Smooth muscle cell (in vitro differentiated cells): ENCODE measurements around the gene KIAA1755. TPM values are rescaled to one million over a fixed set of nuclear protein-coding genes. Genes with fewer than 3 reads are reported as not detected.
A peak's percentile ranks its signal among the peaks of the same experiment; 100 is the strongest.

ENCODE experiments used
- DNase-seq: peaks from one replicate; lab custom pipeline; 2025; ENCODE audit not compliant: unreplicated experiment; lab: John Stamatoyannopoulos, UW
- H2AFZ ChIP-seq: fragments of 200-600 bp; sonication (generic); 2 replicates; pipeline ENCODE4 v1.6.0; 2016; ENCODE audit warnings: antibody characterized with exemption, low read depth, mild to moderate bottlenecking
- H3F3A ChIP-seq: fragments of 200-600 bp; sonication (generic); 2 replicates; pipeline ENCODE4 v1.6.0; 2017; ENCODE audit warnings: antibody characterized with exemption, low read depth
- H3K27ac ChIP-seq: fragments of 200-600 bp; sonication (generic); 2 replicates; pipeline ENCODE4 v1.5.1; 2016; ENCODE audit warnings: low read depth, mild to moderate bottlenecking
- H3K27me3 ChIP-seq: fragments of 200-600 bp; sonication (generic); 2 replicates; pipeline ENCODE4 v1.6.1; 2016; ENCODE audit warnings: low read depth, mild to moderate bottlenecking
- H3K36me3 ChIP-seq: fragments of 200-600 bp; sonication (generic); 2 replicates; pipeline ENCODE4 v1.5.1; 2016; ENCODE audit warnings: low read depth
- H3K4me1 ChIP-seq: fragments of 200-600 bp; sonication (generic); 2 replicates; pipeline ENCODE4 v1.5.1; 2016; ENCODE audit warnings: low read depth
- H3K4me2 ChIP-seq: fragments of 200-600 bp; sonication (generic); 2 replicates; pipeline ENCODE4 v1.6.0; 2016; ENCODE audit warnings: mild to moderate bottlenecking
- H3K4me3 ChIP-seq: fragments of 200-600 bp; sonication (generic); 2 replicates; pipeline ENCODE4 v1.5.1; 2016; ENCODE audit warnings: mild to moderate bottlenecking
- H3K79me2 ChIP-seq: fragments of 200-600 bp; sonication (generic); 2 replicates; pipeline ENCODE4 v1.6.0; 2016; ENCODE audit warnings: low read depth, mild to moderate bottlenecking
- H3K9ac ChIP-seq: fragments of 200-600 bp; sonication (generic); 2 replicates; pipeline ENCODE4 v1.6.0; 2016; ENCODE audit warnings: low read depth
- H3K9me3 ChIP-seq: fragments of 200-600 bp; sonication (generic); replicated peaks from 2 replicates; pipeline ENCODE4 v1.5.1; 2016; ENCODE audit warnings: low read depth
- H4K20me1 ChIP-seq: fragments of 200-600 bp; sonication (generic); 2 replicates; pipeline ENCODE4 v1.6.0; 2016; ENCODE audit warnings: low read depth
- WGBS: methylation state at CpG from one replicate; pipeline ENCODE4 v1.1.7; 2016; ENCODE audit warnings: low lambda C conversion rate; 5-methylcytosine and 5-hydroxymethylcytosine counted together
- polyA plus RNA-seq: library from polyadenylated mRNA; unstranded; fragments of >200 nt; fragmentation: Nextera tagmentation; extraction: Ambion mirVana; gene quantifications from 2 replicates; pipeline ENCODE4 v1.2.1, GENCODE V29; 2016
- total RNA-seq: library from RNA; depleted of rRNA; stranded (reverse); fragments of >200 nt; gene quantifications from 2 replicates; pipeline ENCODE4 v1.2.3, GENCODE V29; 2014
- TF ChIP-seq, protein P1 (sequence below): fragments of 200-600 bp; sonication (generic); IDR thresholded peaks from 2 replicates; pipeline ENCODE4 v1.5.1; 2017; ENCODE audit warnings: borderline replicate concordance, mild to moderate bottlenecking, antibody characterized with exemption; ENCODE audit not compliant: insufficient read depth, poor library complexity, severe bottlenecking

Gene KIAA1755
- total and polyA plus RNA-seq, 2 experiments from 2014 or later: 0.17 TPM; not detected in 1

DNA sequence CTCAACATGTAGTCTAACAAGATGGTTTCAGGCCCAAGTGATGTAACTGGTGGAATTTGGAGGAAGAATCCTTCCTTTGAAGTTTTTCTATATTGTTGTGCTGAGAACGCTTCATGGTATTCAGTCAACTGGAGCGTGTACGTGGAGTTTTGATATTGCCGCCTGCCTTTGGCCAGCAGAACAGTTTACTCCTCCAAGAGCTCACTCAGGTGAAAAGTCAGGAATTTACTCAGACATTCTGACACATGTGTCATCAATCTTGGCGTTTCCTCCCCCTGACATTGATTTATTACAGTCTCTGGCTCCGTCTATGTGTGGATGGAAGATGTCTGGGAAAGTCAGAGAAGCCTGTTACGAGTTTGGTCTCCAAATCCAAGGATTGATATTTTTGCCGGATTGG, 76.4 kb downstream of the KIAA1755 start:
- TF ChIP-seq, protein P1, sequence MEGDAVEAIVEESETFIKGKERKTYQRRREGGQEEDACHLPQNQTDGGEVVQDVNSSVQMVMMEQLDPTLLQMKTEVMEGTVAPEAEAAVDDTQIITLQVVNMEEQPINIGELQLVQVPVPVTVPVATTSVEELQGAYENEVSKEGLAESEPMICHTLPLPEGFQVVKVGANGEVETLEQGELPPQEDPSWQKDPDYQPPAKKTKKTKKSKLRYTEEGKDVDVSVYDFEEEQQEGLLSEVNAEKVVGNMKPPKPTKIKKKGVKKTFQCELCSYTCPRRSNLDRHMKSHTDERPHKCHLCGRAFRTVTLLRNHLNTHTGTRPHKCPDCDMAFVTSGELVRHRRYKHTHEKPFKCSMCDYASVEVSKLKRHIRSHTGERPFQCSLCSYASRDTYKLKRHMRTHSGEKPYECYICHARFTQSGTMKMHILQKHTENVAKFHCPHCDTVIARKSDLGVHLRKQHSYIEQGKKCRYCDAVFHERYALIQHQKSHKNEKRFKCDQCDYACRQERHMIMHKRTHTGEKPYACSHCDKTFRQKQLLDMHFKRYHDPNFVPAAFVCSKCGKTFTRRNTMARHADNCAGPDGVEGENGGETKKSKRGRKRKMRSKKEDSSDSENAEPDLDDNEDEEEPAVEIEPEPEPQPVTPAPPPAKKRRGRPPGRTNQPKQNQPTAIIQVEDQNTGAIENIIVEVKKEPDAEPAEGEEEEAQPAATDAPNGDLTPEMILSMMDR: no peak
- Histone ChIP-seq H3K27me3 (no peaks in the 10 kb centered on the region), H3K79me2 (no peaks in the 10 kb centered on the region), H3K9me3 (no peaks in the 10 kb centered on the region), H4K20me1 (no peaks in the 10 kb centered on the region), H3K36me3 (no peaks in the 10 kb centered on the region), H3F3A (no peaks in the 10 kb centered on the region), H2AFZ (no peak overlapping the region), H3K9ac (no peak overlapping the region), H3K4me1 (no peaks in the 10 kb centered on the region), H3K27ac (peak overlapping the region; percentile 43), H3K4me2 (no peak overlapping the region), H3K4me3 (no peak overlapping the region)
- no peak for DNase-seq
- 56% methylated on average over 8 of the region's 8 CpGs for WGBS

DNA sequence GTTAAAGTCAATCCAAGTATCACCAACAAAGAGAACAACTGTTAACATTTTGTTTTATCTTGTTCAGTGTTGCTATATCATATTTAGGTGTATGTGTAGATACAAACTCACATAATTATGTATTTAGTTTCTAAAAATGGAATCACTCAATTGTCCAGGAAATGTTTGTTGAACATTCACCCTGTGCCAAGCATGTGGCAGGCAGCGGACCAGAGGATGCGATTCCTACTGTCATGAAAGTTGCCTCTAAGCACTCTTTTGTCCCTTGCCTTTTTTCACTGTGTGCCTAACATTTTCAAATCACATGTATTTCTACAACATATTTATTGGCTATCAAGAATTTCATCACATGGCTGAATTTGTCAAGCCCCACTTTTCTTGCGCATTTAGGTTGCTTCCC, 78.6 kb downstream of the KIAA1755 start:
- Histone ChIP-seq H4K20me1 (no peaks in the 10 kb centered on the region), H3K4me1 (no peaks in the 10 kb centered on the region), H3F3A (no peaks in the 10 kb centered on the region), H3K9me3 (no peaks in the 10 kb centered on the region), H3K4me3 (no peak overlapping the region), H2AFZ (no peak overlapping the region), H3K36me3 (no peaks in the 10 kb centered on the region), H3K4me2 (no peak overlapping the region), H3K27me3 (no peaks in the 10 kb centered on the region), H3K27ac (no peak overlapping the region), H3K9ac (no peak overlapping the region), H3K79me2 (no peaks in the 10 kb centered on the region)
- TF ChIP-seq, protein P1: no peak
- WGBS: 99% methylated on average over 3 of the region's 3 CpGs
- no peak for DNase-seq

DNA sequence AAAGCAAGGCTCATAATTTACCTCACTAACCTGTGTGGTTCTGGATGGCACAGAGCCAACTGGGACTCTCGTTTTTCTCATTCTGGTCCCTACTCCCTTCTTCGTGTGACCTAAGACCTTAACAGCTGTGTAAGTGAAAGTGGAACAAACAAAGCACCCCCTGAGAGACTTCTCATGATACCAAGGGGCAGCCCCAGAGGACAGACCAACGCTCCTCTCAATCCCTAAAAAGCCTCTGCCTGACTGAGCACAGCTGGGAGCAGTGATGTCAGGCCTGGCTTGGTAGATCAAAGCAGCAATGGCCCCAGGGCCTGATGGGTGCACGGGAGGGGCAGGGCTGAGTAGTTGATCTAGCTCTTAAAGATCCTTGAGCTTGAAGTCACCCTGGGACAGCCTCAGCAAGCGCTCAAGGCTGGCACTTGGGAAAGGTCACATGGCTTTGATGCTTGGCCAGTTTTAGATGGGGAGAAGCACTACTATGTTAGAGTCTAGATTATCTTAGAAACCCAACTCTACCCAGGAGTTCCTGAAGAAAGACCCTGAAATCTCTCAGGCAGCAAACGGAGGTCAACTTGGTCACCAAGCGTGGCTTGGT, 79.2 kb downstream of the KIAA1755 start:
- TF ChIP-seq, protein P1: no peak
- H3K4me2 ChIP-seq: no peak overlapping the region
- H3K79me2 ChIP-seq: no peaks in the 10 kb centered on the region
- H4K20me1 ChIP-seq: no peaks in the 10 kb centered on the region
- H3K9me3 ChIP-seq: no peaks in the 10 kb centered on the region
- no peaks in the 10 kb centered on the region for H3K4me1 ChIP-seq
- no peak overlapping the region for H3K9ac ChIP-seq
- H3K27me3 ChIP-seq: no peaks in the 10 kb centered on the region
- DNase-seq: no peak
- no peak overlapping the region for H2AFZ ChIP-seq
- H3K27ac ChIP-seq: no peak overlapping the region
- WGBS: 70% methylated on average over 7 of the region's 7 CpGs
- H3K4me3 ChIP-seq: no peak overlapping the region
- H3K36me3 ChIP-seq: no peaks in the 10 kb centered on the region
- H3F3A ChIP-seq: no peaks in the 10 kb centered on the region

DNA sequence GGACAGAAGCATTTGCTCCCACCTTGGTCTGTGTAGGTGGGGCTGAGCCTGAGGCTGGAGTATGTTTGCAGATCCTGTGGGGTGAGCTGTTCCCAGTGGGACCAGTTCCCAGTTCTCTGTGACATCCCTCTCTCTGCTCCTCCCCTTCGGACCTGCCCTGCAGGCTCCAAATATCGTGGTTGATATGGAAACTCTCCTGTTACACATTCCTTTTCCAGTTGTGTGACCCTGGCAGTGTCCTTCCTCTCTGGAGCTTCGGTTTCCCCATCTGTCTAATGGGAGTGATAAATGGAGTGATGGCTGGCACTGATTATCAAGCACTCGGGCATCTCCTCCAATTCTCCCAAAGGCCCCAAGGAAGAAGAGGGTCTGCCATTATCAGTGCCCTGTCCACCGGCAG, 79.8 kb downstream of the KIAA1755 start:
- Histone ChIP-seq H3K9me3 (no peaks in the 10 kb centered on the region), H3F3A (no peaks in the 10 kb centered on the region), H3K79me2 (no peaks in the 10 kb centered on the region), H3K4me2 (no peak overlapping the region), H3K36me3 (no peaks in the 10 kb centered on the region), H3K27ac (no peak overlapping the region), H2AFZ (no peak overlapping the region), H4K20me1 (no peaks in the 10 kb centered on the region), H3K4me3 (no peak overlapping the region), H3K9ac (no peak overlapping the region), H3K4me1 (no peaks in the 10 kb centered on the region), H3K27me3 (no peaks in the 10 kb centered on the region)
- DNase-seq: no peak
- TF ChIP-seq, protein P1: no peak
- WGBS: 63% methylated on average over 5 of the region's 5 CpGs
